HG03558 (cell line): ENCODE data around the gene SEPTIN2.
A peak's percentile ranks its signal among the peaks of the same experiment; 100 is the strongest.
"Not testable (repeated sequence)": the region's sequence is repeated elsewhere in the genome, so short reads cannot be mapped to it uniquely, and the experiment has no call there.

ENCODE experiments used
- ATAC-seq: cut with Tn5 transposase; IDR thresholded peaks from one replicate; pipeline ENCODE4 v1.9.1; 2021; ENCODE audit warnings: moderate number of reproducible peaks; ENCODE audit not compliant: unreplicated experiment; ENCODE audit errors: extremely low read depth

Gene SEPTIN2

DNA sequence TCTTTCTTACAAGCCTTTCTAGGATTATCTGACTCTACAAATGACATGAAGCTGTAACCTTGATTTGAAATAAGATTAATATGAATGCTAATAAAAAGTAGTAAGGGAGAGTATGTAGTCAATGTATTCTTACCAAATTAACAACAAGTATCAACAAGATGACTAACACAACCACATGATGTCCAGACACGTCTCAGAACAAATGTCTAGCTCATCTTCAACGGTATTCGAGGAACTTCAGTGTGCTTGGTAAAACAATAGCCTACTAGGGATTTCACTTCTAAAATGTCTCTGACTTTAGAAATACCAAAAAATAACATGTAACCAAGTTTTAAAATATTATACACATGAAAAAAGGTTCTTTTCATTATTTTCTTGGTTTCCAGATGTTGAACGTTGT is 3.6 kb upstream of the SEPTIN2 start:
- no peak for ATAC-seq

GRCh38 chr2:241313543-241314095 is 2.1 kb upstream of the SEPTIN2 start:
- no peak for ATAC-seq

GRCh38 chr2:241314226-241315092 is 1.3 kb upstream of the SEPTIN2 start:
- ATAC-seq: no peak

DNA sequence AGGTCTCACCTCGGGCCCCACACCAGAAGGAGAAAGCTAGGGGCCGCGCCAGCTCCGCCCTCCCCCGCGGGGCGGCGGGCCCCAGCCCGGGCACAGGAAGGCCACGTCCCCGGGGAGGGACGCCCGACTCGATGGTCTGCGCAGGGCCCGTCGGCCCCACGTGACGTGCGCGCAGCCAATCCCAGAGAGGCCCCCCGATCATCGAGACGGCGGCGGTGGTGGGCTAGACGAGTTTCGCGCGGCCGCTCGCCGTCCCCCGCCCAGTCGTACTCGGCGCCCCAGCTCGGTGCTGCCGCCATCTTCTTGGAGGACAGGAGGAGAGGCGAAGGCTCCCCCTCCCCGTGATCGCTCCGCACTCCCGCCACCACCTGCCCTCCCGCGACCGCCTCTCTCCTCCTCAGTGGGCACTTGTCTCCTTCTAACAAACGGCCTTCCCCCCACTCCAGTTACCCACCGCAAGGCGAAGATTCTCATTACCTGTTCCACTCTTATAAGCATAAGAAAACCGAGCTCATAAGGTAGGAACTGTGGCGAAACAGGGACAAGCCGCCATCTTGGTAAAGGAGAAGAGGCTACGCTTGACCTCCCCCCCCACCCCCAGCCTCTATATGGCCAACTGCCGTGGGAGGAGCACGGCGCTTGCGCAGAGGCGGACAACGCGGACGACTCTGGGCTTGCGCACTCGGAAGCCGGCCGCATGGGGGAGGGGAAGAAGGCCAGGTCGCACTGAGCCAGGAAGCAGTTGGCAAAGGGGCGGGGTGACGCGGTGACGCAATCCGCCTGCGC is 439 bp upstream of the SEPTIN2 start, which contains the start of gene HDLBP:
Gene HDLBP (minus strand): TSS at position 580 of the 786 bp plus-strand sequence. CDS start 48,803 bp downstream, outside the sequence.
- ATAC-seq: peak; percentile 38

- no peak for ATAC-seq
Measured at GRCh38 chr2:241316825-241317224, 1.1 kb downstream of the SEPTIN2 start.

DNA sequence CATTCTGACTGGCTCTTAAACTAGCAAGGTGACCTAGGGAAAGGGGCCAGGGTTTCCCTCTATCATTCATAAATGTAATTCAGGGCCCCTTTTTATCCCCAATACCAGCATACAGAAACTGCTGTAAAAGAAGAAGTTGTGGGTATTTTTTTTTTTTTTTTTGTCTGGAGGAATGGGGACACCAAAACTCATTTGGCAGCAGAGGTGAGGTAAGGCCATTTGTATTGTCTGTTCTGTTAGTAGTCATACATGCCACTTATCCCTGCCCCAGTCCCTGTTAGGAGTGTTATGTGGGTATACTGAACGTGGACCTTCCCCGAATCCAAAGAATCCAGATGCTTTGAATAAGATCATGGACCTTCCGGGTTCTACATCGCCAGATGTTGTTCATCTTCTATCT is 1.7 kb downstream of the SEPTIN2 start:
- ATAC-seq: no peak

DNA sequence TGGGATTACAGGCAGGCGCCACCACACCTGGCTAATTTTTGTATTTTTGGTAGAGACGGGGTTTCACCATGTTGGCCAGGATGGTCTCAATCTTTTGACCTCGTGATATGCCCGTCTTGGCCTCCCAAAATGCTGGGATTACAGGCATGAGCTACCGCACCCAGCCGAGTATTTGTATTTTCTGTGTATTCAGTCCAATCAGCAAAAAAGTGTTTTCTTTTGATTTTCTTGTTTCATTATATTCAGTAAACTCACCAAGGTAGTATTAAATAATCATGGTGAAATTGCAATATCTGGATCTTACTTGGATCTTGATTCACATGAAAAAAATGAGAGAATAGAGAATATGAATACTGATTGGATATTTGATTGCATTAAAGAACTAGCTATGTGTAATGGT is 3.1 kb downstream of the SEPTIN2 start:
- not testable (repeated sequence) for ATAC-seq

DNA sequence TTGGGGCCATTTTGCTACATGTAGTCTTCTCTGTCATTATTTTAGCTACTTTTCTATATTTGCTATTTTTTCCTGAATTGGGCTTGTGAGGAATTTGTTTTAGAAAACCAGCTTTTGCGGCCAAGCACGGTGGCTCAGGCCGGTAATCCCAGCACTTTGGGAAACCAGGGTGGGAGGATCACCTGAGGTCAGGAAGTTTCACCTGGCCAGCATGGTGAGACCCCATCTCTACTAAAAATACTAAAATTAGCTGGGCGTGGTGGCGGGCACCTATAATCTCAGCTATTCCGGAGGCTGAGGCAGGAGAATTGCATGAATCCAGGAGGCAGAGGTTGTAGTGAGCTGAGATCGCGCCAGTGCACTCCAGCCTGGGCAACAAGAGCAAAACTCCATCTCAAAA is 4.7 kb downstream of the SEPTIN2 start:
- no peak for ATAC-seq

GRCh38 chr2:241321033-241321432 is 5.3 kb downstream of the SEPTIN2 start:
- no peak for ATAC-seq

GRCh38 chr2:241321886-241322285 is 6.2 kb downstream of the SEPTIN2 start:
- no peak for ATAC-seq

GRCh38 chr2:241323778-241324177 is 8.1 kb downstream of the SEPTIN2 start:
- no peak for ATAC-seq

DNA sequence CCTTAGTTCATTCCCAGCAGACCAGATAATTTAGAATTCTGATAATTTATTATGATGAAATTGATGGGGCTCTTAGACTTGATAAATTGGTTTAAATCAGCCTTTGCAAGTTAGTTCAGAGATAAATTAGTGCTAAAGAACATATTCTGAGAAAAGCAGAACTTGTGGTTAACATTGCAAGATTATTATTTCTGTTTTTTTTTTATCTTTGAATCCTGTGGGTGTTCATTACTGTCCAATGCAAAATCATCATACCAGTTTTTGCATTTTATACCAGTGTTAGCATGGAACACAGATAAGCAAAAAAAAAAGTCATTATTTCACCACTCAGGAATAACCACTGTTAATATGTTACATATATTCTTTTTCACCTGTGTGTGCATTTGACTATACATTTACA is 9.1 kb downstream of the SEPTIN2 start:
- ATAC-seq: no peak

DNA sequence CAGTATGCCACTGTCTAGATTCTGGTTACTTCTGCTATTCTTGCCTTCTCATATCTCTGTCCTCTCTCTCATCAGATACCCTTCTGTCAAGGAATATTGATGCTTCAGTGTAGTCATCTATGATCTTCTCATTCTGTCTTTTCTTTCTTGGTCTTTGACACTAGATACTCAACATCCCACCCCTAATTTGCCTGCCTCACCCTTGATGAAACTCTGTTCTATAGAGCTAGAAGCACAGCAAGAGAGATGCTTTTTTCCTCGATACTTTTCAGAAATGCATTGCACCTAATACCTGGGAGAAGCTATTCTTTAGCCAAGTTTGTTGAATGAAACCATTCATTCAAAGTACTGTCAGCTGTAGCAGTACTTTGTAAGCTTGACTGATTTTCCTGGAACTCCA is 9.5 kb downstream of the SEPTIN2 start:
- ATAC-seq: no peak

DNA sequence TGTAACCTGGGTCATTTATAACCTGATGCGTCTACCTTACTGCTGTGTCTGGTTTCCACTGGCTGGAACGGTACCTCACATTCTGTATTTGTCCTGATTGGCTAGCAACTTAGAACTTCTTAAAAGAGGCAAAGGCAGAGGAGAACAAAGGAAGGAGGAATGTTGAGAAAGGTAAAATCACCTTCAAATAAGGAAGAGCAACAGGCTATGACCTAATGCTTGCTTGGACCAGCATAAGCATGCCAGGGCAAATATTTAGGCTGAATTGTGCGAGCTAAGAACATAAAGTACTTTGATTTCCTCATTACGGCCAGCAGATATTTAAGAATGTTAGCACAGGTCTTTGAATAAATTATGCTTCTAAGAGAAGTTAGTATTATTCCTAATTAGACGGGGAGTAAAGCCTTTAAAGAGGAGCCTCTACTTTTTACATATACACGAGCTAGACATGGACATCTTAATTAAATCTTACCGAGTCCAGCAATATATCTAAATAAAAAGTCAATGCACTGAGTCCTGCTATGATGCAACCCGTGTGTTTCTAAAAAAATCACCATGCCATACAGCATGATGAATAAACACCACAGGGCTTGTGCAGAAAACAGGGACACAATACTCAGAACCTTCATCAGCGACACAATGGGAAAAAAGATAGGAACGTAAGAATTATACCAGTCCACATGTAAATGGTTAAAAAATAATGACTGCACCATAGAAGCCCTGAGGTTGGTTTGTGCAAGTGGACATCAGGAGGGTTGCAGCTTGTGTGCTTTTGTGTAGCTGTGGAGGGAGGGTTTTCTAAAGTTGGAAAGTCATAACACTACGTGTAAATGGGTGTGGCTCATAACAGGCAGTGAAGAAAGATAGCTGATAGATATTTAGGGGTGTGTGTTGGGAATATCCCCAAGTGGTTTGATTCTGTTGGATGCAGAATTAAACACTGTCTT is 14.2 kb downstream of the SEPTIN2 start:
- no peak for ATAC-seq

DNA sequence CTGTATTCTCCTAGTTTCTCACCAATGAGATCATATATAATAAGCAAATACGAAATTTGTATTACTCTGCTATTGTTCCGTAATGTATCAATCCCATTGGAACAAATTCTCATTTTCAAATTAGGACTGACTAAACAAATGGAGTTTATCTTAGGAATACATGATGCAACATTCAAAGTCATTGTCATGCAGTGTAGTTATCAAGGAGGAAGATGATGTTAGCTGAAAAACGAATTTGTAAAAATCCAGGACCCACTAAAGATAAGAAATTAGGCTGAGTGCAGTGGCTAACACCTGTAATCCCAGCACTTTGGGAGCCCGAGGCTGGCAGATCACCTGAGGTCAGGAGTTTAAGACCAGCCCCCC is 14.9 kb downstream of the SEPTIN2 start:
- no peak for ATAC-seq

- no peak for ATAC-seq
Measured at GRCh38 chr2:241334813-241335212, 19.1 kb downstream of the SEPTIN2 start.

GRCh38 chr2:241339839-241340630 is 24.3 kb downstream of the SEPTIN2 start:
- no peak for ATAC-seq

DNA sequence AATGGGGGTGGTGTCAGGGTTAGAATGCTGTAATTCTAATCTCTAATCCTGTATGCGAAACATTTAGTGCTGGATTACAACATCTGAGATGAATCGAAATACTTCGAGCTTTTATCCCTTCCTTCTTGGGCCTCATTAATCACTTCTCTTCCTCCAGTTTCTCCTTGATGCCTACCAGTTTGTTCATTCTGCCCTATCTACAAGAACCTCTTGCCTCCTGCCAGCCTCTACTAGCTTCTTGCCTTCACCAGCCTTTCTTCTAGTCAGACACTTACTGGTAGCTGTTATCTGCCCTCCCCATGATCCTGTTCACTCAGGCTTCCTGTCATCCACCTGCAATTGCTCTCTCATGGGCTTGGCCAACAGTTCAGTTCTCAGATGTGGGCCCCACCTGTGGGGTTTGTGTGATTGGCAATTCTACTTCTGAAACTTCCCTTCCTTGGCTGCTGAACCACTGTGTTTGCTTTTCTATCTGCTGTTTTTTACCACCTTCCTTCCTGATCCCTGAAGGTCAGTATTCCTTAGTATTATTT is 25.0 kb downstream of the SEPTIN2 start:
- no peak for ATAC-seq
